ENCODE measurements around the gene IFI27. TPM values are rescaled to one million over a fixed set of nuclear protein-coding genes. Genes with fewer than 3 reads are reported as not detected.
A peak's percentile ranks its signal among the peaks of the same experiment; 100 is the strongest.
"Not testable (repeated sequence)": the region's sequence is repeated elsewhere in the genome, so short reads cannot be mapped to it uniquely, and the experiment has no call there.

Gene IFI27
- polyA plus RNA-seq, result 1,000 to 10,000 TPM in 1 of 4 donors, 100 to 1,000 TPM in 2, 1 to 10 TPM in 1; 9.3 to 1,277 (median 545) TPM
- long read RNA-seq, donor 1, result 0 reads
- long read RNA-seq, donor 2, partial matches to known transcripts, result 0 of 2 reads
- long read RNA-seq, donor 2, other reads (novel, unspliced or antisense), result 0 of 2 reads
- long read RNA-seq, donor 3, partial matches to known transcripts, result 0 of 2 reads
- long read RNA-seq, donor 3, other reads (novel, unspliced or antisense), result 0 of 2 reads
- long read RNA-seq, donor 4, result 0 reads
- long read RNA-seq, donor 5, partial matches to known transcripts, result 0 of 2 reads
- long read RNA-seq, donor 5, other reads (novel, unspliced or antisense), result 0 of 2 reads
- long read RNA-seq, donor 6, partial matches to known transcripts, result 0 of 9 reads
- long read RNA-seq, donor 6, other reads (novel, unspliced or antisense), result 0 of 9 reads
- long read RNA-seq, donor 7, result 0 reads
- long read RNA-seq, donor 8, result 0 reads
- long read RNA-seq, donor 9, result 0 reads
- long read RNA-seq, donor 10, transcript IFI27-215 (5 exons, 644 nt), result major isoform, 5 of 9 reads
- long read RNA-seq, donor 10, partial matches to known transcripts, result 0 of 9 reads
- long read RNA-seq, donor 10, other reads (novel, unspliced or antisense), result 0 of 9 reads

DNA sequence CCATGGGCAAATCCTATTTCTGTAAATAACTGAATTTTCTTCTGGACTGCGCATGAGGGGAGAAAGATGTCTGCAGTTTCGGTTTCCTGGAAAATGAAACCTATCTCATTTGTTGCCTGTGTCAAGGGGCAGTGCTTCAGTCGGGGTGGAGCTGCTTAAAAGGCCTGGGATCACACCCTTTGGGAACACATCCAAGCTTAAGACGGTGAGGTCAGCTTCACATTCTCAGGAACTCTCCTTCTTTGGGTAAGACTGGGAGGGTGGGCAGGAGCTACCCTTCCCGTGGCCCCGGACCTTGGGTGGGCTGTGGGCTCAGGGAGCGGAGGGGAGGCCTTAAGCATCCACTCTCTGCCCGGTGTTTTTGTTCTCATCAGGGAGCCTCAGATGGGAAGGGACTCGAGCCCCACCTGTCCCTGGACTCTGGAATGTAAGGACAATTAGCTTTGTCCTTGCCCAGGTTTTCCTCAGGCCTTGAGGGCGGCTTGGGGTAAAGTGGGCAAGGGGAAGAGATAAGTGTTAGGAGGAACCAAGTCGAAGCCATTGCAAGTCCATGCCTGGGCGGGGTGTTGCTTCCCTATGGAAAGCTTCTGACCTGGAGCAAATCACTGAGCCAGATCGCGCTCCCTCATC is at the start of gene IFI27:
IFI27 (plus strand) TSS at position 185 of the 630 bp plus-strand sequence.
- peaks cover 3 to 19% (median 10%) of the 10 kb centered on the region in 3 donors for H3K4me1 ChIP-seq (ENCODE audit: control insufficient read depth in 3 of 3, insufficient read depth in 2 of 3, low read depth in 1 of 3, low read length in 2 of 3)
- FAIRE-seq, result no peak

DNA sequence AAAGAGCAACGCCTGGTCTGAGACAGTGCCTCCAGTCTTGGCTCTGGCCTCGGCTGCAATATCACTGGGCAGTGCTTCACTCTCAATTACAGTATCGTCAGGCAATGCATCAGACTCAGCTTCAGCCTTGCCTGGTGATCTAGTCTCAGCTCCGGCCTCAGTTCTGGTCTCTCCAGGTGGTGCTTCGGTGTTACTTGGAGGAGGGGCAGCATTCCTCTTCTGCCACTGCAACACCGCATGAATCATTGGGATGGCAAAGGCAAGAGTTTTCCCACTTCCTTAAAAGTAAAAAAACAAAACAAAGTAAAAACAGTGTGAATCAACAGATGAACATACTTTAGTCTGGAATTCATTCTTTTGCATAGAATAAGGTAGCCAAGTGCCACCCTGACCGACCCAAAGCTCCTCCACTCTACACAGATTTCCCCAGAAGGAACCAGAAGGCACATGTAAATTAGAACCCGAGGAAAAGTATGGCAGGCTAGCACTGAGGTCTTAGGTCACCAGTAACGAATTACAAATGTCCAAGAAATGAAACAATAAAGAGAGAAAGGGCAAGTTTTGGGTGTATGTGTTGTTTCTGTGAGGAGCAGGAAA is 48.1 kb upstream of the IFI27 start:
- Histone ChIP-seq H3K27ac (ENCODE audit: low read depth in 1 of 3, low read length in 2 of 3) (no peak overlapping the region), H3K4me3 (ENCODE audit: low read depth in 1 of 3, low read length in 3 of 3) (no peak overlapping the region), H3K9me3 (ENCODE audit: control insufficient read depth in 2 of 2, insufficient read depth in 1 of 2, low read depth in 1 of 2, low read length in 1 of 2) (no peaks in the 10 kb centered on the region), H3K4me1 (ENCODE audit: control insufficient read depth in 3 of 3, insufficient read depth in 2 of 3, low read depth in 1 of 3, low read length in 2 of 3) (peaks cover 0 to 14% (median 10%) of the 10 kb centered on the region in 3 donors), H3K36me3 (ENCODE audit: control insufficient read depth in 3 of 3, insufficient read depth in 2 of 3, low read depth in 1 of 3, low read length in 3 of 3) (peaks cover 8 to 35% (median 32%) of the 10 kb centered on the region in 3 donors), H3K27me3 (ENCODE audit: control insufficient read depth in 3 of 3, insufficient read depth in 3 of 3, low read length in 3 of 3) (no peaks in the 10 kb centered on the region)
- DNase-seq (no peak), FAIRE-seq (no peak)
- 78 to 88% (median 85%) methylated on average over 9 of the region's 9 CpGs for WGBS, 3 donors

More for the DNA sequence above, at the start of gene IFI27:
- peak within 1 kb of the TSS in 2 of 3 donors; percentile 27 to 47 for H3K4me3 ChIP-seq (ENCODE audit: low read depth in 1 of 3, low read length in 3 of 3)
- no peaks in the 10 kb centered on the region for H3K36me3 ChIP-seq (ENCODE audit: control insufficient read depth in 3 of 3, insufficient read depth in 2 of 3, low read depth in 1 of 3, low read length in 3 of 3)
- H3K9me3 ChIP-seq (ENCODE audit: control insufficient read depth in 2 of 2, insufficient read depth in 1 of 2, low read depth in 1 of 2, low read length in 1 of 2), result no peaks in the 10 kb centered on the region
- 23 to 43% (median 37%) methylated on average over 14 of the region's 14 CpGs for WGBS, 3 donors
- no peaks in the 10 kb centered on the region for H3K27me3 ChIP-seq (ENCODE audit: control insufficient read depth in 3 of 3, insufficient read depth in 3 of 3, low read length in 3 of 3)
- peak; percentile 37 to 85 for DNase-seq
- H3K27ac ChIP-seq (ENCODE audit: low read depth in 1 of 3, low read length in 2 of 3), result peak within 1 kb of the TSS in 2 of 3 donors; percentile 88 to 94

DNA sequence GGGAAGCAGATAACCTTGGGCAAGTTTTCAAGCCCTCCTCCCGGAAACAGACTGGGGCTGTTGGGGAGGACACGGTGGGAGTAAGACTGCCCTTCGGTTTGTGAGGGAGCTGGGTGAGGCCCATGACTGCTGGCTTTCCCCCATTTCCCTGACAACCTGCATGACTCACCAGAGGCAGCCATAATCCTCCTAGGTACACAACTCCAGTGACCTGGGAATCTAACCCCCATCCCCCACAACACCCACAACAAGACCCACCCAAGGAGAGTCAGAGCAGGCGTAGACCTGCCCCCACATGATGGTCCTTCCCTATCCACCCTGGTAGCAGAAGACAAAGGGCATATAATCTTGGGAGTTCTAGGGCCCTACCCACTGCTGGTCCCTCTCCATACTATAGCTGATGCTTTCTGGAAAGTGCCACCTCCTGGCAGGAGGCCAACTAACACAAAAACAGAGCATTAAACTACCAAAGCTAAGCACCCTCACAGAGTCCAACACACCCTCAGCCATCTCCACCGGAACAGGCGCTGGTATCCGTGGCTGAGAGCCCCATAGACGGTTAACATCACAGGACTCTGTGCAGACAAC is 44.4 kb upstream of the IFI27 start:
- DNase-seq (peak; percentile 25 to 67), FAIRE-seq (no peak)
- H3K27me3 ChIP-seq (ENCODE audit: control insufficient read depth in 3 of 3, insufficient read depth in 3 of 3, low read length in 3 of 3), result no peaks in the 10 kb centered on the region
- peaks cover 0 to 10% (median 7%) of the 10 kb centered on the region in 3 donors for H3K36me3 ChIP-seq (ENCODE audit: control insufficient read depth in 3 of 3, insufficient read depth in 2 of 3, low read depth in 1 of 3, low read length in 3 of 3)
- H3K4me3 ChIP-seq (ENCODE audit: low read depth in 1 of 3, low read length in 3 of 3), result no peak overlapping the region
- H3K4me1 ChIP-seq (ENCODE audit: control insufficient read depth in 3 of 3, insufficient read depth in 2 of 3, low read depth in 1 of 3, low read length in 2 of 3), result peaks cover 0 to 9% (median 6%) of the 10 kb centered on the region in 3 donors
- 59 to 64% (median 60%) methylated on average over 8 of the region's 8 CpGs for WGBS, 3 donors
- peaks cover 0 to 3% of the 10 kb centered on the region in 2 donors for H3K9me3 ChIP-seq (ENCODE audit: control insufficient read depth in 2 of 2, insufficient read depth in 1 of 2, low read depth in 1 of 2, low read length in 1 of 2)
- H3K27ac ChIP-seq (ENCODE audit: low read depth in 1 of 3, low read length in 2 of 3), result peak overlapping the region in 1 of 3 donors; percentile 50

DNA sequence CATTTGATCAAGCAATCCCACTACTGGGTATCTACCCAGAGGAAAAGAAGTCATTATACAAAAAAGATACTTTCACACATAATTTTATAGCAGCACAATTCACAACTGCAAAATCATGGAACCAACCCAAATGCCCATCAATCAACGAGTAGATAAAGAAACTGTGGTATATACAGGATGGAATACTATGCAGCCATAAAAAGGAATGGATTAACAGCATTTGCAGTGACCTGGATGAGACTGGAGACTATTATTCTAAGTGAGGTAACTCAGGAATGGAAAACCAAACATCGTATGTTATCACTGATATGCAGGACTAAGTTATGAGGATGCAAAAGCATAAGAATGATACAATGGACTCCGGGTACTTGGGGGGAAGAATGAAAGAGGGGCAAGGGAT is 38.5 kb upstream of the IFI27 start:
- FAIRE-seq; H3K4me1 ChIP-seq (ENCODE audit: control insufficient read depth in 3 of 3, insufficient read depth in 2 of 3, low read depth in 1 of 3, low read length in 2 of 3); DNase-seq; H3K36me3 ChIP-seq (ENCODE audit: control insufficient read depth in 3 of 3, insufficient read depth in 2 of 3, low read depth in 1 of 3, low read length in 3 of 3); H3K27ac ChIP-seq (ENCODE audit: low read depth in 1 of 3, low read length in 2 of 3); H3K4me3 ChIP-seq (ENCODE audit: low read depth in 1 of 3, low read length in 3 of 3); H3K27me3 ChIP-seq (ENCODE audit: control insufficient read depth in 3 of 3, insufficient read depth in 3 of 3, low read length in 3 of 3): not testable (repeated sequence)
- H3K9me3 ChIP-seq (ENCODE audit: control insufficient read depth in 2 of 2, insufficient read depth in 1 of 2, low read depth in 1 of 2, low read length in 1 of 2), result peaks cover 0 to 12% of the 10 kb centered on the region in 2 donors
- WGBS, 3 donors, result 94 to 96% (median 95%) methylated on average over 3 of the region's 3 CpGs

DNA sequence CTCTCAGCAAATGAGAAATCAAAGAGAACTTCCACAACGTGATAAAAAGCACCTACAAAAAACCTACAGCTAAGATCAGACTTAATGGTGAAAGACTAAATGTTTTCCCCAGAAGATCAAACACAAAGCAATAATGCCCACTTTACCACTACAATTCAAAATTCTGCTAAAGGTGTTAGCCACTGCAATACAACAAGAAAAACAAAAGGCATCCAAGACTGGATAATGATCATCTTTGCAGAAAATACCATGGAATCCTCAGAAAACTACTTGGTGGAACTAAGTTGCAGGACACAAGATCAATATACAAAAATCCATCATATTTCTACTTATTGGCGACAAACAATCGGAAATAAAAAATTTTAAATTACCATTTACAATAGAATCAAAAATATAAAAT is 36.0 kb upstream of the IFI27 start:
- Histone ChIP-seq H3K4me1 (ENCODE audit: control insufficient read depth in 3 of 3, insufficient read depth in 2 of 3, low read depth in 1 of 3, low read length in 2 of 3) (peaks cover 8 to 22% (median 13%) of the 10 kb centered on the region in 3 donors), H3K9me3 (ENCODE audit: control insufficient read depth in 2 of 2, insufficient read depth in 1 of 2, low read depth in 1 of 2, low read length in 1 of 2) (peaks cover 0 to 12% of the 10 kb centered on the region in 2 donors), H3K36me3 (ENCODE audit: control insufficient read depth in 3 of 3, insufficient read depth in 2 of 3, low read depth in 1 of 3, low read length in 3 of 3) (peaks cover 2 to 12% (median 6%) of the 10 kb centered on the region in 3 donors), H3K27me3 (ENCODE audit: control insufficient read depth in 3 of 3, insufficient read depth in 3 of 3, low read length in 3 of 3) (no peaks in the 10 kb centered on the region), H3K27ac (ENCODE audit: low read depth in 1 of 3, low read length in 2 of 3) (no peak overlapping the region), H3K4me3 (ENCODE audit: low read depth in 1 of 3, low read length in 3 of 3) (no peak overlapping the region)
- 97 to 98% (median 97%) methylated on average over 3 of the region's 3 CpGs for WGBS, 3 donors
- FAIRE-seq (no peak), DNase-seq (no peak)

DNA sequence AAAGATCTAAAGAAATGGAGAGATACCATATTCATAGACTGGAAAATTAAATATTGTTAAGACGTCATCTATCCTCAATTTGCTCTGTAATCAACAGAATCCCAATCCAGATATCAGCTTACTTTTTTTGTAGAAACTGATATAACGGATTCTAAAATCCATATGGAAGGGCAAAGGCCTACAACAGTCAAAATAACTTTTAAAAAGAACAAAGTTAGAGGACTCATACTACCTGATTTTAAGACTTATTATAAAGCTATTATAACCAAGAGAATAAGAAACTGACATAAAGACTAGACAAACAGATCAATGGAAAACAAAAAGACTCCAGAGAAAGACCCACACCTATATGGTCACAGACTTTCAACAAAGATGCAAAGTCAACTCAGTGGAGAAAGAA is 35.5 kb upstream of the IFI27 start:
- Histone ChIP-seq H3K27me3 (ENCODE audit: control insufficient read depth in 3 of 3, insufficient read depth in 3 of 3, low read length in 3 of 3) (no peaks in the 10 kb centered on the region), H3K36me3 (ENCODE audit: control insufficient read depth in 3 of 3, insufficient read depth in 2 of 3, low read depth in 1 of 3, low read length in 3 of 3) (peaks cover 2 to 12% (median 6%) of the 10 kb centered on the region in 3 donors), H3K4me3 (ENCODE audit: low read depth in 1 of 3, low read length in 3 of 3) (no peak overlapping the region), H3K9me3 (ENCODE audit: control insufficient read depth in 2 of 2, insufficient read depth in 1 of 2, low read depth in 1 of 2, low read length in 1 of 2) (peaks cover 0 to 10% of the 10 kb centered on the region in 2 donors), H3K4me1 (ENCODE audit: control insufficient read depth in 3 of 3, insufficient read depth in 2 of 3, low read depth in 1 of 3, low read length in 2 of 3) (peaks cover 13 to 25% (median 13%) of the 10 kb centered on the region in 3 donors), H3K27ac (ENCODE audit: low read depth in 1 of 3, low read length in 2 of 3) (no peak overlapping the region)
- 95 to 98% (median 97%) methylated on average over 2 of the region's 2 CpGs for WGBS, 3 donors
- FAIRE-seq (no peak), DNase-seq (no peak)

DNA sequence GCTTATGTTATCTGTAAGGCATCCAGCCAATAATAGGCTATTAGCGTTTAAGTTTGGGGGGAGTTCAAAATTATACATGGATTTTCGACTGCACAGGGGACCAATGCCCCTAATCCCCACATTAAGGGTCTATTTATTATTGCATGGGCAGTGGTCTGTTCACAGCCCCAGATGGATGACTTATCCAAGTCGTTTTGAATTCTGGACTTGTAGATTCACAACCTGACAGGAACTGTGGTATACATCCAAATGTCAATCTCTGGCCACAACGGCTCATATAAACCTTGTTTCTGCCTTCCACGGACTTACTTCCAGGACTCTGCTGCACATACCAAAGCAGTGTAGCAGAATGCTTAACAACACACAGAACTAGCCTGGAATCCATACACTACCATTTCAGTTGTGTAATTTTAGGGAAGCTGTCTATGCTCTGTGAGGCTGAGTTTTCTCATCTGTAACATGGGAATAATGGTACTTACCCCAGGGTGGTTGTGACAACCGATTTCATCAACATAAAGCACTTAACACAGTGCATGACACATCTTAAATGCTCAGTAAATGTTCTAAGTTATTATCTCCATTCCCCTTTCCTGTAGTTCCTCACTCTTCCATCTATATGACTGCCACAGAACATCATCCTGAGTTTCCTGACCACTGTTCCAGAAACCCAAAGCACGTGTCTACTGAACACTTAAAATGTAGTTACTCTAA is 33.3 kb upstream of the IFI27 start:
- no peak for FAIRE-seq
- Histone ChIP-seq H3K9me3 (ENCODE audit: control insufficient read depth in 2 of 2, insufficient read depth in 1 of 2, low read depth in 1 of 2, low read length in 1 of 2) (peaks cover 0 to 7% of the 10 kb centered on the region in 2 donors), H3K27ac (ENCODE audit: low read depth in 1 of 3, low read length in 2 of 3) (no peak overlapping the region), H3K4me1 (ENCODE audit: control insufficient read depth in 3 of 3, insufficient read depth in 2 of 3, low read depth in 1 of 3, low read length in 2 of 3) (peaks cover 13 to 25% (median 13%) of the 10 kb centered on the region in 3 donors), H3K27me3 (ENCODE audit: control insufficient read depth in 3 of 3, insufficient read depth in 3 of 3, low read length in 3 of 3) (no peaks in the 10 kb centered on the region), H3K36me3 (ENCODE audit: control insufficient read depth in 3 of 3, insufficient read depth in 2 of 3, low read depth in 1 of 3, low read length in 3 of 3) (peaks cover 2 to 12% (median 6%) of the 10 kb centered on the region in 3 donors), H3K4me3 (ENCODE audit: low read depth in 1 of 3, low read length in 3 of 3) (peak overlapping the region in 2 of 3 donors; percentile 4 to 13)
- WGBS, 3 donors, result 64 to 82% (median 76%) methylated on average over 7 of the region's 7 CpGs
- DNase-seq, result no peak

Data from small intestine (tissue), 16 donors.